Caco-2 (cell line): ENCODE data around the gene MEPE. TPM values are rescaled to one million over a fixed set of nuclear protein-coding genes. Genes with fewer than 3 reads are reported as not detected.

Source experiments
- BruUV-seq: library from RNA; stranded (reverse); fragments of 400-500 nt; replicated peaks from 2 replicates; lab custom pipeline; 2021; lab: Mats Ljungman, UMichigan
- CTCF ChIA-PET: fragments of 300-600 bp; sonication (Branson Sonifier 250); formaldehyde crosslinking; loops from one replicate; lab custom pipeline; 2022; ENCODE audit warnings: antibody characterized with exemption; lab: Charles Lee
- POLR2A ChIA-PET: fragments of 300-600 bp; sonication (Branson Sonifier 250); formaldehyde crosslinking; loops from one replicate; lab custom pipeline; 2022; ENCODE audit warnings: antibody characterized with exemption; lab: Charles Lee
- DNase-seq, 2 experiments: peaks; one replicate each; pipeline versions ENCODE4 v3.0.0 to v3.0.0-alpha.2; 2020 to 2022
- H3K27me3 ChIP-seq: replicated peaks from 2 replicates; pipeline ENCODE4 v1.6.0; 2011; ENCODE audit warnings: low read length; ENCODE audit not compliant: control insufficient read depth, insufficient read depth
- H3K36me3 ChIP-seq: 2 replicates; pipeline ENCODE4 v1.5.1; 2011; ENCODE audit warnings: low read length; ENCODE audit not compliant: control insufficient read depth, insufficient read depth
- H3K4me1 ChIP-seq: fragments of 250-450 bp; sonication (Bioruptor Pico); 2 replicates; pipeline ENCODE4 v1.5.1; 2020; ENCODE audit warnings: mild to moderate bottlenecking
- H3K4me3 ChIP-seq: 2 replicates; pipeline ENCODE4 v1.5.1; 2011; ENCODE audit warnings: low read depth, mild to moderate bottlenecking, control low read depth, low read length
- H3K9me3 ChIP-seq: fragments of 250-450 bp; sonication (Bioruptor Pico); 2 replicates; pipeline ENCODE4 v1.5.1; 2020; ENCODE audit warnings: mild to moderate bottlenecking, moderate library complexity
- H3K27ac Mint-ChIP-seq: one replicate; pipeline ENCODE4 v1.8.0; 2022; ENCODE audit warnings: mixed read lengths; ENCODE audit not compliant: unreplicated experiment
- H3K27me3 Mint-ChIP-seq: one replicate; pipeline ENCODE4 v1.8.0; 2022; ENCODE audit warnings: mixed read lengths; ENCODE audit not compliant: insufficient read depth, unreplicated experiment
- H3K36me3 Mint-ChIP-seq: one replicate; pipeline ENCODE4 v1.8.0; 2022; ENCODE audit warnings: mild to moderate bottlenecking, mixed read lengths; ENCODE audit not compliant: insufficient read depth, unreplicated experiment
- H3K4me1 Mint-ChIP-seq: one replicate; pipeline ENCODE4 v1.8.0; 2022; ENCODE audit warnings: low read depth, mixed read lengths; ENCODE audit not compliant: unreplicated experiment
- H3K4me3 Mint-ChIP-seq: one replicate; pipeline ENCODE4 v1.8.0; 2022; ENCODE audit warnings: mild to moderate bottlenecking, moderate library complexity, mixed read lengths; ENCODE audit not compliant: unreplicated experiment
- H3K9me3 Mint-ChIP-seq: one replicate; pipeline ENCODE4 v1.8.0; 2022; ENCODE audit warnings: mixed read lengths; ENCODE audit not compliant: unreplicated experiment
- CTCF ChIP-seq, 2 experiments: fragments of 200-600 bp in 1 of 2; IDR thresholded peaks; 1 replicate in 1 of 2; 2 replicates in 1 of 2; pipeline versions ENCODE4 v1.5.1 to v1.8.0; 2011 to 2022; ENCODE audit warnings: antibody characterized with exemption in 1 of 2, control low read depth in 1 of 2, inconsistent platforms in 1 of 2, low read depth in 1 of 2, low read length in 1 of 2, mild to moderate bottlenecking in 1 of 2, moderate library complexity in 1 of 2; ENCODE audit not compliant: insufficient read depth in 1 of 2, severe bottlenecking in 1 of 2, unreplicated experiment in 1 of 2
- intact Hi-C: fragments of 100-400 bp; cut with micrococcal nuclease; formaldehyde crosslinking; loops from one replicate; pipeline ENCODE4 v1.10.0; 2022; ENCODE audit not compliant: unreplicated experiment
- total RNA-seq: library from RNA; stranded (reverse); gene quantifications from 2 replicates; pipeline ENCODE4 v1.2.3, GENCODE V29; 2022

MEPE gene
- total RNA-seq, 1 experiment from 2014 or later = not detected

DNA sequence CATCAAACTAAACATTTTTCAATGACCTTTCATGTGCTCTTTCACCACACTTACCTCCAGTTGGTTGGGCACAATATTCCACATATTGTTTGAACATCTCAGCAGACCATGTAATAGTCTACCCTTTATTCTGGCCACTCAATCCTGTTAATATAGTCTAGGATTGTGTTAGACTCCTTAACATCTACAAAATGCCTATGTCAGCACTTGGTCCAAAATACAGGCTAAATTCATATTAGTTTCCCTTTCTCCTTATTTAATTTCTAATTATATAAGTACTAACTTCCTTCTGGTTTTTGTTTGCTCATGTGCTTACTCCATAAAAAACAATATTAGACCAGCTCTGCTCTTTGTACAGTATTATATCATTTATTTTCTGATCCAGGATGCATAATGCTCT, 21.1 kb downstream of the MEPE start:
- intact Hi-C loops = loop anchor here (1.0 kb wide), 2 partner anchors 119 to 131 kb away; no protein-coding TSS in a partner anchor
- no peaks in the 10 kb centered on the region for H3K36me3 Mint-ChIP-seq
- H3K9me3 Mint-ChIP-seq = peaks cover 8% of the 10 kb centered on the region
- Histone ChIP-seq H3K4me1 (peaks cover 10% of the 10 kb centered on the region), H3K36me3 (no peaks in the 10 kb centered on the region), H3K27me3 (no peaks in the 10 kb centered on the region), H3K9me3 (no peaks in the 10 kb centered on the region), H3K4me3 (no peak overlapping the region)
- H3K4me3 Mint-ChIP-seq = no peak overlapping the region
- CTCF ChIA-PET = no interaction called here
- BruUV-seq = no TSS peak
- no peak for TF ChIP-seq CTCF (IDR thresholded peaks at IDR 0.05; ENCODE audit: insufficient read depth in 1 of 2, low read depth in 1 of 2, low read length in 1 of 2, severe bottlenecking in 1 of 2, unreplicated experiment in 1 of 2)
- POLR2A ChIA-PET = no interaction called here
- no peak for DNase-seq
- H3K4me1 Mint-ChIP-seq = peaks cover 22% of the 10 kb centered on the region
- no peak overlapping the region for H3K27ac Mint-ChIP-seq
- H3K27me3 Mint-ChIP-seq = no peaks in the 10 kb centered on the region

GRCh38 chr4:87855559-87855958, 22.8 kb downstream of the MEPE start:
- no peak overlapping the region for H3K4me3 Mint-ChIP-seq
- intact Hi-C loops = no loop called here
- H3K4me1 Mint-ChIP-seq = peaks cover 9% of the 10 kb centered on the region
- Histone ChIP-seq H3K36me3 (no peaks in the 10 kb centered on the region), H3K4me1 (no peaks in the 10 kb centered on the region), H3K4me3 (no peak overlapping the region), H3K9me3 (no peaks in the 10 kb centered on the region), H3K27me3 (no peaks in the 10 kb centered on the region)
- no peak for DNase-seq
- ChIA-PET CTCF (no interaction called here), POLR2A (no interaction called here)
- H3K27me3 Mint-ChIP-seq = no peaks in the 10 kb centered on the region
- H3K27ac Mint-ChIP-seq = no peak overlapping the region
- H3K9me3 Mint-ChIP-seq = peaks cover 10% of the 10 kb centered on the region
- BruUV-seq = no TSS peak
- H3K36me3 Mint-ChIP-seq = no peaks in the 10 kb centered on the region
- no peak for TF ChIP-seq CTCF (IDR thresholded peaks at IDR 0.05; ENCODE audit: insufficient read depth in 1 of 2, low read depth in 1 of 2, low read length in 1 of 2, severe bottlenecking in 1 of 2, unreplicated experiment in 1 of 2)

- H3K4me1 ChIP-seq = no peaks in the 10 kb centered on the region
- H3K27me3 Mint-ChIP-seq = no peaks in the 10 kb centered on the region
- no peak for DNase-seq
- no peak overlapping the region for H3K27ac Mint-ChIP-seq
- no peaks in the 10 kb centered on the region for H3K36me3 ChIP-seq
- no peak overlapping the region for H3K4me3 ChIP-seq
- H3K27me3 ChIP-seq = no peaks in the 10 kb centered on the region
- H3K9me3 ChIP-seq = no peaks in the 10 kb centered on the region
- peaks cover 9% of the 10 kb centered on the region for H3K4me1 Mint-ChIP-seq
- CTCF ChIA-PET = no interaction called here
- H3K4me3 Mint-ChIP-seq = no peak overlapping the region
- no TSS peak for BruUV-seq
- TF ChIP-seq CTCF (IDR thresholded peaks at IDR 0.05; ENCODE audit: insufficient read depth in 1 of 2, low read depth in 1 of 2, low read length in 1 of 2, severe bottlenecking in 1 of 2, unreplicated experiment in 1 of 2) = no peak
- intact Hi-C loops = no loop called here
- no peaks in the 10 kb centered on the region for H3K36me3 Mint-ChIP-seq
- peaks cover 10% of the 10 kb centered on the region for H3K9me3 Mint-ChIP-seq
- POLR2A ChIA-PET = no interaction called here
Observed at GRCh38 chr4:87856816-87857215, 24.0 kb downstream of the MEPE start.
